ENCODE measurements around the gene NCCRP1.

NCCRP1 gene

GRCh38 chr19:39178296-39179006 lies 18.3 kb upstream of the NCCRP1 start:
- no peak for FAIRE-seq

DNA sequence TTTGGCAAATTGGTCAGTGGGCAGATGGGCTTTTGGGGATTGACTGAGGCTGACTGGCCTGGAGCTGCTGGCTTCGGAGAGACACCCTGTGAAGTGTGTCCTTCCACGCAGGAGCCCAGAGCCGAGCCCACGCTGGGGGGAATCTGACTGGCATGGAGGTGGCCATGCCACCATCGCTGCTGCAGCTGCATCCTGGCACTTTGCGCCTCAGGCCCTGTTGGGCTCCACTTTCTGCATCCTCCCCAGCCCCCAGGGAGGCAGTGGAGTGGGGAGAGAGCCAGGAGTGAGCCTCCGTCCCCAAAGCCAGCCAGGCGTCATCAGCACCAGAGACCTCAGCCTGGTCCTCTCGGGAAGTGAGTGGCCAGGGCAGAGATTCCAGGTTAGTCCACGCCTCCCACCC lies 17.0 kb upstream of the NCCRP1 start:
- FAIRE-seq, result no peak
- DNase-seq (ENCODE audit: insufficient read length, low spot score), result no peak

More at GRCh38 chr19:39178296-39179006, 18.3 kb upstream of the NCCRP1 start:
- no peak for DNase-seq (ENCODE audit: insufficient read length, low spot score)

- DNase-seq (ENCODE audit: insufficient read length, low spot score), result no peak
- no peak for FAIRE-seq
These were observed 16.0 kb upstream of the NCCRP1 start for GRCh38 chr19:39180749-39181148.

GRCh38 chr19:39181500-39182173 lies 15.1 kb upstream of the NCCRP1 start:
- DNase-seq (ENCODE audit: insufficient read length, low spot score), result no peak
- no peak for FAIRE-seq

- FAIRE-seq (no peak), DNase-seq (ENCODE audit: insufficient read length, low spot score) (no peak)
These were observed 14.6 kb upstream of the NCCRP1 start for GRCh38 chr19:39182174-39182505.

DNA sequence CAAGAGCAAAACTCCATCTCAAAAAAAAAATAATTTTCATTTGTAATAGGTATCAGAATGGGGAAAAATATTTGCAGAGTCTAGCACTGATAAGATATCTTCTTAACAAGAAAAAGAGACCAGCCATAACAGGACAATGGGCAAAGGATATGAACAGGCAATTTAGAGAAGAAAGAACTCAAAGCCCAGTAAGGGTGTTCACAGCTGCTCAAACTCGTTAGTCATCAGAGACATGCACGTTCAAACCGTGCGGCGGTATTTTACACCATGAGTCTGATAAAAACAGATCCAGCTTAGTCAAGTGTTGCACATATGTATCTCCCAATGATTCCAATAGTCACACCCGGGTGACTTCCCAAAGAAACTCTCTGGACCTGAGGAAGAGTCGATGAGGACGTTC lies 13.7 kb upstream of the NCCRP1 start:
- FAIRE-seq (no peak), DNase-seq (ENCODE audit: insufficient read length, low spot score) (no peak)

- FAIRE-seq, result no peak
- DNase-seq (ENCODE audit: insufficient read length, low spot score), result no peak
These were observed 10.4 kb upstream of the NCCRP1 start for GRCh38 chr19:39186391-39186790.

DNA sequence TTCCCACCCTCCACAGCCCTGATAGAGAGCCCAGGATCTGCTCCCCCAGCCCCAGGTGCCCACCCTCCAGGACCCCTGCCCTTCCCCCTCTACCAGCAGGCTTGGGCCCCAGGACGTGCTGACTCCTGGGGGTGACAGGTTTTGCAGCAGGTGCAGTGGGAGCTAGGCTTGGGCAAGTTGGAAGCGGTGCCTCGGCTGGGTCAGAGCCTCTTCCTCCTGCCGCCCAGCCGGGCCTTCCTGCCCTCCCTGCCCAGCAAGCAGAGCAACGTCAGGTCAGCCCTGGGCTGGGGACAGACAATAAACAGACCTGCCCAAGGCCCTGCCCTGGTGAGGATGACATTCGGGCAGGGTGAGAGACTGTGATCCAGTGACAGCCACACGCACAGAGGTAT lies 9.2 kb upstream of the NCCRP1 start:
- FAIRE-seq, result no peak
- DNase-seq (ENCODE audit: insufficient read length, low spot score), result no peak

- FAIRE-seq, result no peak
- DNase-seq (ENCODE audit: insufficient read length, low spot score), result no peak
These were observed 7.8 kb upstream of the NCCRP1 start for GRCh38 chr19:39188960-39189359.

GRCh38 chr19:39190768-39191167 lies 6.0 kb upstream of the NCCRP1 start:
- no peak for DNase-seq (ENCODE audit: insufficient read length, low spot score)
- no peak for FAIRE-seq

DNA sequence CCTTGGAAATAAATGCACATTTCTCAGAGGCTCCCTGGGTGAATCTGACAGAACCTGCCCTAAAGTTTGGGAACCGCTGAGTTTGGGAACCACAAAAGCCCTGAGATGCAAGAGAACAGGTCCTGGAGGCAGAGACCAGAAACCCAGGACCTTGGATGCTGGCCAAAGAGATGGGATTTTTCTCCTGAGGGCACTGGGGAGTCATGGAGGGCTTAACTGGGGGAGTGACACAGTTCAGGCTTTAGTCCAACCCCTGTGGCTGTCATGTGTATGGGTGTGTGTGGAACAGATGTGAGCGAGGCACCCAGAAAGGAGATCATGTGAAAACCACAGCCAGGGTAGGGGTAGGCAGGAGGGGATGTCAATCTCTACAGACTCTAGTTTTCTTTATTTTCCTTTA lies 3.9 kb upstream of the NCCRP1 start:
- DNase-seq (ENCODE audit: insufficient read length, low spot score) (no peak), FAIRE-seq (no peak)

- DNase-seq (ENCODE audit: insufficient read length, low spot score), result no peak
- no peak for FAIRE-seq
These were observed 3.0 kb upstream of the NCCRP1 start for GRCh38 chr19:39193803-39194202.

GRCh38 chr19:39194832-39195542 lies 1.8 kb upstream of the NCCRP1 start:
- no peak for FAIRE-seq
- DNase-seq (ENCODE audit: insufficient read length, low spot score), result no peak

- DNase-seq (ENCODE audit: insufficient read length, low spot score), result no peak
These were observed 1.0 kb upstream of the NCCRP1 start for GRCh38 chr19:39195755-39196154.

GRCh38 chr19:39196320-39196719 lies 444 bp upstream of the NCCRP1 start:
- no peak for DNase-seq (ENCODE audit: insufficient read length, low spot score)
- FAIRE-seq, result no peak

More at GRCh38 chr19:39195755-39196154, 1.0 kb upstream of the NCCRP1 start:
- no peak for FAIRE-seq

- no peak for DNase-seq (ENCODE audit: insufficient read length, low spot score)
- no peak for FAIRE-seq
These were observed 1.0 kb downstream of the NCCRP1 start for GRCh38 chr19:39197808-39198207.

- no peak for FAIRE-seq
- no peak for DNase-seq (ENCODE audit: insufficient read length, low spot score)
These were observed 2.3 kb downstream of the NCCRP1 start for GRCh38 chr19:39199025-39199424.

DNA sequence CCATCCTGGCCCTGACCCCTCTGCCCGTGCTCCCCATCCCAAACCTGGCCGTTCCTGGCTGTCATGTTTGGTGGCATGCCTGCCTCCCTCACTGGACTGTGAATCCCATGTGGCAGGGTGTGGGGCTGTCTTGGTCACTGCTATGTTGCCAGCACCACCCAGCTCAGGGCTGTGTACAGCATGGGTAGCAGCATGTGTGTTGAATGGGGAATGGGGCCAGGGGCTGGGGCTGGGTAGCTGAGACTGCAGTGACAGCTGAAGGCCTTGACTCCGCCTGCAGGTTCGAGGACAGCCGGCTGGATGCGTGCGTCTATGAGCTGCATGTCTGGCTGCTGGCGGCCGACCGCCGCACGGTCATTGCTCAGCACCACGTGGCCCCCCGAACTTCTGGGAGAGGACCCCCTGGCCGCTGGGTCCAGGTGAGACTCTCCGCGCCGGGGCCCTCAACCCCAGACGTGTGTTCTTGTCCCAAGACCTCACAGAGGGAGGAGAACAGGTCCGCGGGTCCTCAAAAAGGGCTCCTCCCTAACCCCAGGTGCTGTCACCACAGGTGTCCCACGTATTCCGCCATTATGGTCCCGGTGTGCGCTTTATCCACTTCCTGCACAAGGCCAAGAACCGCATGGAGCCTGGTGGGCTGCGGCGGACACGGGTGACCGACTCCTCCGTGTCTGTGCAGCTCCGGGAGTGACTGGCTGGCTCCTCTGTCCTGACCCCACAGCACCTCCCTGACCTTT lies 3.5 kb downstream of the NCCRP1 start:
- no peak for DNase-seq (ENCODE audit: insufficient read length, low spot score)
- FAIRE-seq, result no peak

DNA sequence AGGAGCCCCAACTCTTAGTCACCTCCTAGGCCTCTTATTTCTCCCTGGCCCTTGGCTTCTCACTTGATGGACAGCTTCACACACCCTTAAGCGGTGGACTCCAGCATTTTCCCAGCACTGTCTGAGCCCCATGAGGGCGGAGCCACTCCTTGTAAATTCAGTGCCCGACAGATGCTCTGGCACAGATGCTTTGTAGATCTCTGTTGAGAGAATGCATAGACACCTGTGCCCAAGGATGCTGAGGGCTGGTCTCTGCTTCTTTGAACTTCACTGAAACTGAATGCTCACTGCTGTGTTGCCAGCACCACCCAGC lies 4.0 kb downstream of the NCCRP1 start:
- DNase-seq (ENCODE audit: insufficient read length, low spot score) (no peak), FAIRE-seq (no peak)

GRCh38 chr19:39202998-39203355 lies 6.2 kb downstream of the NCCRP1 start:
- FAIRE-seq (no peak), DNase-seq (ENCODE audit: insufficient read length, low spot score) (no peak)
